GM11168 (cell line): ENCODE data around the gene TRAF3IP1.

Source experiments
- in situ Hi-C: fragments of 300-500 bp; cut with MboI; formaldehyde crosslinking; loops from one replicate; pipeline ENCODE4 v1.12.0; 2022; ENCODE audit warnings: low sequenced_read_pairs; ENCODE audit not compliant: unreplicated experiment

Gene TRAF3IP1

DNA sequence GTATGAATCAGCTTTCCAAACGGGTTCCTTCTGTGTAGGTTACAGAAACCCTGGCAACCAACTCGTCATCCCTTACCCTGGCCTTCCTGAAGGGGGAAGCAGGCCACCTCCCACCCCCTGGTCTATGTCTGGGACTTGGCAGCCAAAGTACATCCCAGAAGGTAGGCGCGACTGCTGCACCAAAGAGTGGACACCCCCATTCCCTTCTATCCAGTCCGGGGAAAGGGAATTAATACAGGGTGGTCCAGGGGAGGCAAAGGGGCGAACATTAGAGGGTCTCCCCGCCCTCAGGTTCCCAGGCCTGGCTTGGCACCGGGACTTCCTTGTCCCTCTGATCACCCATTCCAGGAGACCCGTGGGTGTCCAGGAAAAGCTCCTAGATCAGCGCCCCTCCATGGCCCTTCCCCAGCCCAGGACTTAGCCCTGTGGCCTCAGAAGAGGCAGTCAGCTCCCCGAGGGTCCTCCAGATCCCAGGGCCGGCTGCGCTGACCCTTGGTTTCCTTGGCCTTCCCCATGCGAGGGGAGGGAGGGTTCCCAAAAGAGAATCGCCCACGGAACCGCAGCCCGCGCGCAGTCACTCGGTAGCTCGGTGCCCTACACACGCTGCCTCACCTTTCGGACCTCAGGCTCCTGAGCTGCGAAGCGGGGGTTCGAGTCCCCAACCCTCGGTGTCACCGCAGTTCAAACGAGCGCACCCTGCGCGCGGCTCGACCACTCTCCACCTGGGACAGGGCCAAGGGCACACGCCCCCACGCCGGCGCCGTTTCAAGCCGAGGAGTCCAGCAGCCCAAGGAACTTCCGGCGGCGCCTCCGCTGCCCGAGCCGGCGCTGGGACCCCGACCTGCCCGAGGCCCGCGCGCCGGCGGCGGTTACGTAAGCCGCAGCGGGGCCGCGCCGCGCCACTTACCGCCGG is 32.3 kb upstream of the TRAF3IP1 start, which contains the start of gene PER2:
TSS of gene PER2 (minus strand) at position 874 of the 913 bp plus-strand sequence. CDS start 10,674 bp downstream, outside the sequence.
- in situ Hi-C loops, result no loop called here

DNA sequence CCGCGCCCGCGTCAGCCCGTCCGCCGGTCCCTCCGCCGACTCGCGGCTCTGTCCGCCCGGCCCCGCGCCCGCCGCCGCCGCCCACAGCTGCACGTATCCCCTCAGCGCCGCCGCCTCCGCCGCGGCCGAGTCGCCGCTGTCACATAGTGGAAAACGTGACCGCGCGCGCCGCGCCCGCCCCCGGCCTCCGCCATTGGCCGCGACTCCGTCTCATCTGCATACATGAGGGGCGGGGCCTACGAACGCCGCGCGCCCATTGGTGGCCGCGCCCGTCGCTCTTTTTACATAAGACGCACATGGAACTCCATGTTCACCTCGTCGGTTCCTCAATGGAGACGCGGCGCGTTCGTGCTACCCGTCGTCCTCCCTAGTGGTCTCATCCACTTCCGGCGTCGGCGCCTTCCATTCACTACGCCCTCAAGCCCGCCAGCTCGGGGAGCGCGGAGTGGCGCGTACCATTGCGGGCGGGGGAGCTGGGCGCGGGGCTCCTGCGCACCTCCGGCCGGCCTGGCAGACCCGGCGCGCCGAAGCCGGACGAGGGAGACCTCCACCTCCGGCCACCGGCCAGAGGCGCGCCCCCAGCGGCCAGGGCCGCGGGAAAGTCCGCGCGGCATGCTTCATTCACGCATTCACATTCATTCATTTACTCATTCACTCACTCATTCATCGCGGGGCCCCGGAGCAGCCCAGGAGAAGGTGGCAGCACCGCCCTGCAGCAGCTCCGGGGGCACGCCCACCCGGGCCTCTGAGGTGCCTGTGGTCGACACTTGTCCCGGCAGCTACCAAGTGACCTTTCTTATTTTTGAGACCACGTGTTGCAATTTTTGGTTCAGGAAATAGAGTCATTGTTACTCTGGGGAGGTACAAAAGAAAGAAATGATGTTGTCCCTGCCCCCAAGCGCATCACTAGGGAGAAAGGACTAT is 31.4 kb upstream of the TRAF3IP1 start:
- in situ Hi-C loops, result no loop called here

DNA sequence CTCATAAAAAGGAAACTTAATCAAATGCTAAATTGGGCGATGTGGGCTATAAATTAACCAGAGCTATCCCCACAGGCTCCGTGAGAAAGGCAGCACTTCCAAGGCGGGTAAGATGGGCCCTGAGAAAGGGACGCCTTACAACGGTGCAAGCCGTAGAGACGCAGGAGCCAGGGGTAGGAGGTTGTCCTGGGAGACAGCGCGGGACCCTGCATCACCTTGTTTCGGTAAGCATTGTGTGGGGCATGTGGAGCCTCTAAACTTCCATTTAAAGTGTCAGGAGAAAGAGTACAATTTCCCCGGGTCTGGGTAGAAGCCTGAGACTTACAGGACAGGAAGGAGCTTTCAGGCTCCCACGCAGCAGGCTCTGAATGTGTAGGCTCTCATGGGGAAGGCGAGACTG is 30.7 kb upstream of the TRAF3IP1 start:
- in situ Hi-C loops, result no loop called here

GRCh38 chr2:238290091-238290509 is 30.2 kb upstream of the TRAF3IP1 start:
- in situ Hi-C loops, result no loop called here

DNA sequence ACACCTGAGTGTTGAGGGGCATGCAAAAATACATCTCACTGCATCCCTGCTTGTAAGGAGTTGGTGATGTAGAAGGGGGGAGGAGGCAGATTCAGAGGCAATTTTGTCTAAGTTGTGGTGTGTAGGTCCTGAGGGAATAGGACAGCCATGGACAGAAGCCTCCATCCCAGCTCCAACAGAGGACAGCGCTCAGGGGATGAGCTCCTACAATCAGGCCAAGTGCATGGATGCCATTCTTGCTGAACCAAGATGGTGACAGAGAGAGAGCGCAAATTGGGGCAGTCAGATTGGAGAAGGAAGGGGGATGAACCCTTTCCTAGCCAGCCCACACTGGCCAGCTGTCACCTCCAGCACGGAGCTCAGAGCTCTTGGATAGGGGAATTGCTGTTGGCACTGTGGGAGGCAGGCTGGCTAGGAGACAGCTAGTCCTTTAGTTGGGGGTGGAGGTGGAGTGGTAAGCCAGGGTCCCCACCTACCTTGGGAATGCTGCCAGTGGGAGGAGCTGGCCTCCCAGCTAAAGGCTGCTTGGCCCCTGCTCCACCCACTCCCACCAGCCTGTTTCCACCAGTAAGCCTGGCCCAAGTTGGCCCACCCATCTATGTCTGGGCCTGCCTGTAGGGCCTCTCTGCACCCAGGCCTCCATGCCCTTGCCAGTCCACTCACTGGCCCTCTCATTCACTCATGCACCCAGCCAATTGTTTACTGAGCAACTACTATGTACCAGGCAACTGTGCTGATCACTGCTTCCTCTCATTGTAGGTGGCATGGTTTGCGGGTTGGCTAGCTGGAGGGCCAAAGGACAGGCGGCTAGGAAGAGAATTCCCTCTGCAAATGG is 29.4 kb upstream of the TRAF3IP1 start:
- in situ Hi-C loops, result no loop called here

GRCh38 chr2:238291550-238292281 is 28.6 kb upstream of the TRAF3IP1 start:
- in situ Hi-C loops, result no loop called here

DNA sequence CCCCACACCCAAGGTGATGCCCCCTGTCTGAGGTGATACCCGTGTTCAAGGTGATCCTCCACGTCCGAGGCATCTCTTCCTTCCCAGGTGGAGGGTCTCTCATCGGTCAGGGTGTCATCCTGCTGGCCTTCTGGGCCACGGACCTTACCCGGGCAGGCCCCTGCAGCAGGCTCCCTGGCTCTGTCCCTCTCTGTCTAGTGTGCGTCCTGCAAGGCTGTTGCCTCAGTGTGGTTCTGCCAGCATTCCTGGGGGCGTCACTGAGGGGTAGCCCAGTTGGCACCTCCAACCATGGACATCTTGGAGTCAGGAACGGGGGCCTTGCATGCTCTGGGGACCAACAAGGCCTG is 26.3 kb upstream of the TRAF3IP1 start:
- in situ Hi-C loops, result no loop called here

DNA sequence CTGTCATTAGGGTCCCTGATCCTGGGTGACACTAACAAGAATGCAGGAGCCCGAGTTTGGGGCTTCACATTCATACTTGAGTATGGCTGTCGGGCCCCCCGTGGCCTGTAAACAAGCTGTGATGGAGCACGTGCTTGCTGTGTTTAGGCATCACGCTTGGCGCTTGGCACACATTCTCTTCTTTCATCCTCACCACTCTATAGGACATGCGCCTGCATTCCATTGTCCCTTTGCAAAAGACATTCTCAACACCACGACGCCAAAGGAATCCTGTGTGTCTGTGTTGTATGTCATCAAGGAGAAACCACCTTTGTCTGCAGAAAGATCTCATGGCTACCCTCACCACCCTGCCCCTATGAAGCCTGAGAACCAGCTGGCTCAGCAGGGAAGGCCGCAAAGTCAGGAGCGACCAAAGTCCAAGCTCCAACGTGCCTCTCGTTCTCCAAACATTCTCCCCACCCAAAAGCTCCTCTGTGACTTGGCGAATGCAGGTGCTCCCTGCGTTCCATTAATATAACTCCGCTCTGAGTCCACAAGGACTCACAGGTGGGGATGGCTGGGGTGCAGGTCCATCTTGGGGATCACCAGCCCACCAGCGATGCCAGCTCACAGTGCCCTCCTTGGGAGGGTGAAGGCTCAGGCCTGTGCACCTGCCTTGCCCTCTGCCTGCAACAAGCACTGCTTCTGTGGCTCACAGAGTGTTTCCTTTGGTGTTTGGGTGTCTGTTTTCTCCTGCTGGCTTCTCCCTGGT is 25.8 kb upstream of the TRAF3IP1 start:
- in situ Hi-C loops, result no loop called here

DNA sequence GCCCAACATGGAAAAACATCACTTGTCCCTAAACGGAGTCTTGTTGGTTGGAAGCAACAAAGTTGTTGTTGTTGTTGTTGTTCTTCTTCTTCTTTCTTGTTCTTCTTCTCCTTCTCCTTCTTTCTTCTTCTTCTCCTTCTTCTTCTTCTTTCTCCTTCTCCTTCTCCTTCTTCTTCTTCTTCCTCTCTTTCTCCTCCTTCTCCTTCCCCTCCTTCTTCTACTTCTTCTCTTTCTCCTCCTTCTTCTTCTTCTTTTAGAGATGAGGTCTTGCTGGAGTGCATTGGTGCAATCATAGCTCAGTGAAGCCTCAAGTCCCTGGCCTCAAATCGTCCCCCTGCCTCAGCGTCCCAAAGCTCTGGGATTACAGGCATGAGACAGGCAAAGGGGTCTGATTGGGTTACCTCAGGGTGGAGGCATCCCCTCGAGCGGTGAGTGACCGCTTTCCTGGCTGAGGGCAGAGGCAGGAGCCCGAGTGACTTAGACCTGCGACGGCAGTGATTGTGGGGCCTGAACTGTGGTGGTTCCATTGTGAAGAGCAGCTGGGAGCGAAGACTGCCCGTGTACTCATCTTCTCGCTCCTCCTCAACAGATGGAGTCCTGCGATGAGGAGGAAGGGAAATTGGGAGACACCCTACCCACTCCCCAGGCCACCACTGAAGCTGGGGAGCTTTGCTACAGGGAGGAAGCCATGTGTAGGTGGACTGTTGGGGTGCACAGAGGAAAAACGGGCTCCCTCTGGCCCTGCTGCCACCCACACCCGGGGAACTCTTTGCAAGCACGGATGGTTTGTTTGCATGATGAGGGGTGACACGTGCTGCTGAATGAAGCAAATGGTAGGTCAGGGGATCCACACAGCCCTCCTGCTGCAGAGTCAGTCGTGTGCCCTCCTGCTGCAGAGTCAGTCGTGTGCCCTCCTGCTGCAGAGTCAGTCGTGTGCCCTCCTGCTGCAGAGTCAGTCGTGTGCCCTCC is 24.9 kb upstream of the TRAF3IP1 start:
- in situ Hi-C loops, result no loop called here

GRCh38 chr2:238296638-238297457 is 23.5 kb upstream of the TRAF3IP1 start:
- in situ Hi-C loops, result no loop called here

DNA sequence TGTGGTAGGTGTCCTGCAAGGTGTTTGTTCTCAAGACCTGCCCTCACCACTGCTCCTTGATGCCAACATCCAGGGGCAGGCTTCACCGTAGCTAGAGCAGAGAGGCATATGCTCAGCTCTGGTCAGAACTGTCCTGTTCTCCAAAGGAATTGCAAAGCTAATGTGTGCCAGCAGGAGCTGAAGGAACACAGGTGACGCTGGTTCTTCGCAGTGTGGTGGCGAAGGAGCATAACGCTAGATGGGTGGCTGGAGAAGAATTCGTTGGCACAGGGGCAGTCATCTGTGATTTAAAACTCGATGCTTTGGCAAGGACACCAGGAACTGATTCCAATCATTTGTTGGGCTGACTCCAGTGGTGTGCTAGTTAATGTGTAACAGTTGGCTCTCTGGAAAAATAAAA is 20.5 kb upstream of the TRAF3IP1 start:
- in situ Hi-C loops, result no loop called here

GRCh38 chr2:238302087-238302486 is 18.2 kb upstream of the TRAF3IP1 start:
- in situ Hi-C loops, result no loop called here

- in situ Hi-C loops, result no loop called here
Observed at GRCh38 chr2:238302751-238303150, 17.6 kb upstream of the TRAF3IP1 start.

DNA sequence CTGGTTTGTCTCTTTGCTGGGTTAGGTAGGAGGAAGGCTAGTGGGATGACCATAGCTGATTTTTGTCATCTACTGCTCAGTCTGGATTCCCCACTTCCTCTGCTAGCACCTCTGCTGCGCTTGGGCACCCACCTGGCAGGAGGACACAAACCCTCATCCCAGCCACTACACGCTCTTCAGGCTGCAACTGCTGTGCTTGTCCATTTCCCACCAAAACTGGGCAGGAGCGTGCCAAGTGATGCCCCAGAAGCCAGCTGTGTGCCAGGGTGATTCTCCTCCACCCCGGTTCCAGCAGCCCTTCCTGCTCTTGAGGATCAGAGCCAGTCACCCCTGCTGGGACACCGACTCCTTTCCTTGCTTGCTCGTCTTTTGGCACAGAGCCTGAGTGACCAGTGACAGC is 16.2 kb upstream of the TRAF3IP1 start:
- in situ Hi-C loops, result no loop called here

- in situ Hi-C loops, result no loop called here
Observed at GRCh38 chr2:238305092-238305862, 15.0 kb upstream of the TRAF3IP1 start.
